Dendritic cell treated with granulocyte-macrophage colony-stimulating factor and Interleukin-4, amounts not matched to agents 40 ng/mL and 50 ng/mL, for 4 days (primary cell): ENCODE measurements around the gene APLP2.
"Not testable (repeated sequence)": the region's sequence is repeated elsewhere in the genome, so short reads cannot be mapped to it uniquely, and the experiment has no call there.

Experiments used
- H3K27ac Mint-ChIP-seq: one replicate; pipeline ENCODE4 v1.8.0; 2022; ENCODE audit warnings: mild to moderate bottlenecking, mixed read lengths
- H3K27me3 Mint-ChIP-seq: one replicate; pipeline ENCODE4 v1.8.0; 2022; ENCODE audit warnings: mild to moderate bottlenecking, mixed read lengths
- H3K36me3 Mint-ChIP-seq: one replicate; pipeline ENCODE4 v1.8.0; 2022; ENCODE audit warnings: low read depth, mixed read lengths
- H3K4me1 Mint-ChIP-seq: one replicate; pipeline ENCODE4 v1.8.0; 2022; ENCODE audit warnings: low read depth, mixed read lengths
- H3K4me3 Mint-ChIP-seq: one replicate; pipeline ENCODE4 v1.8.0; 2022; ENCODE audit warnings: mild to moderate bottlenecking, moderate library complexity, mixed read lengths
- H3K9me3 Mint-ChIP-seq: one replicate; pipeline ENCODE4 v1.8.0; 2022; ENCODE audit warnings: mixed read lengths
- intact Hi-C: fragments of 100-400 bp; cut with micrococcal nuclease; formaldehyde crosslinking; loops from one replicate; pipeline ENCODE4 v1.15.0; 2022

APLP2 gene

DNA sequence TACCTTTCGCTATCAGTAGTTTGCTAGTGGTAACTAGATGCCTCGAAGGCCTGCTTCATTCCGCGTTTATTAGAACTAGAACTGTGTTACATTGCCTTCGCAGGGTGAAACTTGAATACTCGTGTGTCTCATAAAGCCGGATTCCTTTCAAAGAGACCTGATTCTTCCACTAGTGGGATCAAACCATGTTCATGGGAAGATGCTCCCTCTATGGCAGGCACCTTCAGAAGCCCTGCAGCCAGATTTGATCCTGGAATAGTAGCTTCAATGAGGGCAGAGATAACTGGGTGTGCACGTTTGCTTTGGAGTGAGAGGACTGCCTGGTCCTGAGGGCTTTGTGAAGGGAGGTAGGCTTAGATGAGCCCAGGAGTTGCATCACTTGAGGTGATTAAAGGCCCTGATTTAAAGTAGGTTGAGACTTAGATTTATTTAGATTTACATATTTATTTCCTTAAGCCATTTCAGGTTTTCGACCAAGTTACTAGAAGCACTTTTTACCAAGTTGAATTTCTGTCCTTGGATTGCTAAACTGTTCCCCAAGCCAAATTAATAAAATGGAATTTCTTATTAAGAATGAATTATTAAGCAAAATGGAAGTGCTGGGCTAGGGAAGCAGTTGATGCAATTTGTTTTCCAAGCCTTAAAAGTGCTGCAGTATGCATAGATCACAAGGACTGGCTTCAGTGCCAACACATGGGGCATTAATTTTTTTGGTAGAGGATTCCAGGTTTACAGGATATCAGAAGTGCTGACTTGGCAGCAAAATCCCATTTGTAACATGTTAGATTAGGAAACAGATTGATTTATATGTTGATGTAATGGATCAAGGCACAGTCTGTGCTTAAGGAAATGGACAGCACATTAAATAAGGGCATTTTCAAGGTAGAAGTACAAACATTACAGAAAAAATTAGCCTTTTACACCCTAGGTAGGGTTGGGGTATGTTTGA lies 32.9 kb downstream of the APLP2 start:
- Mint-ChIP-seq H3K27me3 (no peaks in the 10 kb centered on the region), H3K4me1 (peaks cover 66% of the 10 kb centered on the region), H3K27ac (no peak overlapping the region), H3K9me3 (no peaks in the 10 kb centered on the region), H3K4me3 (no peak overlapping the region), H3K36me3 (peaks cover 4% of the 10 kb centered on the region)
- intact Hi-C loops = no loop called here

GRCh38 chr11:130103296-130103814 lies 33.7 kb downstream of the APLP2 start:
- Mint-ChIP-seq H3K27me3 (no peaks in the 10 kb centered on the region), H3K4me3 (no peak overlapping the region), H3K9me3 (no peaks in the 10 kb centered on the region), H3K4me1 (peaks cover 65% of the 10 kb centered on the region), H3K36me3 (peaks cover 7% of the 10 kb centered on the region), H3K27ac (no peak overlapping the region)
- intact Hi-C loops = no loop called here

- intact Hi-C loops = no loop called here
- H3K4me1 Mint-ChIP-seq = peaks cover 68% of the 10 kb centered on the region
- no peaks in the 10 kb centered on the region for H3K27me3 Mint-ChIP-seq
- H3K9me3 Mint-ChIP-seq = no peaks in the 10 kb centered on the region
- no peak overlapping the region for H3K4me3 Mint-ChIP-seq
- peaks cover 22% of the 10 kb centered on the region for H3K36me3 Mint-ChIP-seq
- no peak overlapping the region for H3K27ac Mint-ChIP-seq
Observed at GRCh38 chr11:130106381-130106780, 36.7 kb downstream of the APLP2 start.

DNA sequence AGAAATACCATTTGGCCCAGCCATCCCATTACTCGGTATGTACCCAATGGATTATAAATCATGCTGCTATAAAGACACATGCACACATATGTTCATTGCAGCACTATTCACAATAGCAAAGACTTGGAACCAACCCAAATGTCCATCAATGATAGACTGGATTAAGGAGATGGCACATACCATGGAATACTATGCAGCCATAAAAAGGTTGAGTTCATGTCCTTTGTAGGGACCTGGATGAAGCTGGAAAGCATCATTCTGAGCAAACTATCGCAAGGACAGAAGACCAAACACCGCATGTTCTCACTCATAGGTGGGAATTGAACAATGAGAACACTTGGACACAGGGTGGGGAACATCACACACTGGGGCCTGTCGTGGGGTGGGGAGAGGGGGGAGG lies 39.0 kb downstream of the APLP2 start:
- peaks cover 45% of the 10 kb centered on the region for H3K36me3 Mint-ChIP-seq
- intact Hi-C loops, H3K4me3 Mint-ChIP-seq: not testable (repeated sequence)

DNA sequence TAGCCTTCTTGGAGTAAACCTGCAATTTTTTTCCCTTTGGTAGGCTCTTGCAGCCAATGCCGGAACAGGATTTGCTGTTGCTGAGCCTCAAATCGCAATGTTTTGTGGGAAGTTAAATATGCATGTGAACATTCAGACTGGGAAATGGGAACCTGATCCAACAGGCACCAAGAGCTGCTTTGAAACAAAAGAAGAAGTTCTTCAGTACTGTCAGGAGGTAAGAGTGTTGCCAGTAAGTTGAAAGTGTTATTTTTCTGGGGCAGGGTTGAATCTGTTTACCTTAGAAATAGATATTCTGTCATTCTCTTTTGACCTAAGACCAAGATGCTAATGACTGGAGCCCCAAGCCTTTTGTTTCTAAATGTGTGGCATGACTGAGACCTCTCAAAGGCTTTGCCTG lies 39.7 kb downstream of the APLP2 start:
- intact Hi-C loops = no loop called here
- H3K4me1 Mint-ChIP-seq = peaks cover 43% of the 10 kb centered on the region
- no peak overlapping the region for H3K4me3 Mint-ChIP-seq
- H3K36me3 Mint-ChIP-seq = peaks cover 52% of the 10 kb centered on the region
- no peaks in the 10 kb centered on the region for H3K9me3 Mint-ChIP-seq
- peak overlapping the region; percentile 57 for H3K27ac Mint-ChIP-seq
- H3K27me3 Mint-ChIP-seq = no peaks in the 10 kb centered on the region

More for the DNA sequence above, 39.0 kb downstream of the APLP2 start:
- H3K27me3 Mint-ChIP-seq, H3K9me3 Mint-ChIP-seq, H3K27ac Mint-ChIP-seq: not testable (repeated sequence)
- H3K4me1 Mint-ChIP-seq = peaks cover 46% of the 10 kb centered on the region

DNA sequence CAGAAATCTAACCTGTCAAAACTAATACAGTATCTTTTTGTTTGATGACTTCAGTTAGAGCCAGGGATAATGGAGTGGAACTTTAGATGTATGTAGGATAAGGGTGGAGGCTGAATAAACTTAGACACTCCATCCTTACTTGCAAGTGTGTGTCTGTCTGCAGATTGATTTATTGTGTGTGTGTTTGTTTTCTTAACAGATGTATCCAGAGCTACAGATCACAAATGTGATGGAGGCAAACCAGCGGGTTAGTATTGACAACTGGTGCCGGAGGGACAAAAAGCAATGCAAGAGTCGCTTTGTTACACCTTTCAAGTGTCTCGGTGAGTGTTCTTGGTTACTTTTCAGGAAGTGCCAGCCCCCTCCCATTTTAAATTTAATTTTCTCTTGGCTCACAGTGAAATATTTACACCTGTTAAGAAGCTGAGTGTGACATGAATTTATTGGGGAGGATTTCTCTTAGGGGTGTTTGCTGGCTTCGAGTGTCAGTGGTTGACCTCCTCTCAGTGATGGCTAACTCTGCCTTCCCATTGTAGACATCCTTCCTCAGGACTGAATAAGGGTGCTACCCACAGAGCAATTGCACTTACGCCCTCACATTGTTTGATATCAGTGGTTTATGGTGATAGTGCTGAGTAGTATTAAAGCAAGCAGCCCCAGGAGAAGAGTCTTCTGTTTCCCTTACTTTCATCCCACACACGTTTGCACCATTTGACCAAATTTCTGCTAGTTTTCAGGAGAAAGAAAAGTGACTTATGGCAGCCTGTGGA lies 40.8 kb downstream of the APLP2 start:
- Mint-ChIP-seq H3K9me3 (no peaks in the 10 kb centered on the region), H3K27ac (no peak overlapping the region), H3K4me1 (peaks cover 42% of the 10 kb centered on the region), H3K4me3 (no peak overlapping the region), H3K27me3 (no peaks in the 10 kb centered on the region), H3K36me3 (peaks cover 64% of the 10 kb centered on the region)
- intact Hi-C loops = loop anchor here (5.0 kb wide), 1 partner anchor 33 kb away; no protein-coding TSS in a partner anchor

- Mint-ChIP-seq H3K4me1 (peaks cover 26% of the 10 kb centered on the region), H3K4me3 (no peak overlapping the region), H3K36me3 (peaks cover 74% of the 10 kb centered on the region), H3K27me3 (no peaks in the 10 kb centered on the region), H3K9me3 (no peaks in the 10 kb centered on the region), H3K27ac (no peak overlapping the region)
- intact Hi-C loops = loop anchor here (5.0 kb wide), 1 partner anchor 35 kb away; no protein-coding TSS in a partner anchor
Observed at GRCh38 chr11:130112071-130112830, 42.6 kb downstream of the APLP2 start.

DNA sequence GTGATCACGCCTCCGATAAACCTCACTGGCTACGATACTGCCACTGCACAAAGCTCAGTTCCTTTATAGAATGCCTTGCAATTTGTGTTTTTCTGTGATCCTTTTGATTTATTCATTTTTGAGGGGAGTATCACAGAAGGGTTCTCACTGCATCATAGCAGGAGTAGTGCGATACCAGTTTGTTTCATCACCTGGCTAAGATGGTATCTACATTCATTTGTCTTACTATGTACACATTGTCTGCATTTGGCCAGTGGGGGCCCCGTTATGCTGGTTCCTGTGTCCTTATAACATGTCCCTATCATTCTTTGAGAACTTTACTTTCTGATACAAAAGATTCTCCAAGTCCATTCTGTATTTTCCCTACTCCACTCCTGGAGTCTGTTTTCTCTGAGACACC lies 44.6 kb downstream of the APLP2 start:
- Mint-ChIP-seq H3K4me3 (no peak overlapping the region), H3K27me3 (no peaks in the 10 kb centered on the region), H3K9me3 (no peaks in the 10 kb centered on the region), H3K4me1 (peaks cover 35% of the 10 kb centered on the region), H3K36me3 (peaks cover 72% of the 10 kb centered on the region), H3K27ac (no peak overlapping the region)
- intact Hi-C loops = loop anchor here (5.0 kb wide), 1 partner anchor 37 kb away; no protein-coding TSS in a partner anchor

DNA sequence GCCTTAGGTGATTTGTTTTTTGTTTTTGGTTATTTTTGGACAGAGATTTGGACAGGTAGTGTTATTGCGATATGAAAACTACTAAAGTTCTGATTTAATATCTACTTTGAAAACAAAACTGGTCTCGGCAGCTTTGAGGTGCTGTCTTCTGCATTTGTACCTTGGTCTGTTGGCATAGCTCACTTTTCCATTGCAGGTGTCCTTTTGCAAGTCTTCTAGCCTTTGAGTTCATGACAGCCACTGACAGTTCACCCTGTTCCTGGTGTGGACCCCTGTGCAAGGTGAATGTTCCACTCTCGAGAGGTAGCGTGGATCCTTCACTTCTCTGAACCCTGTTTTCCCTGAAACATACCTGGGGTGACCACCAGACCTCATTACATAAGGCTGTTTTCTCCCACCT lies 45.0 kb downstream of the APLP2 start:
- no peak overlapping the region for H3K27ac Mint-ChIP-seq
- no peak overlapping the region for H3K4me3 Mint-ChIP-seq
- H3K27me3 Mint-ChIP-seq = no peaks in the 10 kb centered on the region
- peaks cover 35% of the 10 kb centered on the region for H3K4me1 Mint-ChIP-seq
- H3K9me3 Mint-ChIP-seq = no peaks in the 10 kb centered on the region
- H3K36me3 Mint-ChIP-seq = peaks cover 76% of the 10 kb centered on the region
- intact Hi-C loops = loop anchor here (5.0 kb wide), 1 partner anchor 37 kb away; no protein-coding TSS in a partner anchor

DNA sequence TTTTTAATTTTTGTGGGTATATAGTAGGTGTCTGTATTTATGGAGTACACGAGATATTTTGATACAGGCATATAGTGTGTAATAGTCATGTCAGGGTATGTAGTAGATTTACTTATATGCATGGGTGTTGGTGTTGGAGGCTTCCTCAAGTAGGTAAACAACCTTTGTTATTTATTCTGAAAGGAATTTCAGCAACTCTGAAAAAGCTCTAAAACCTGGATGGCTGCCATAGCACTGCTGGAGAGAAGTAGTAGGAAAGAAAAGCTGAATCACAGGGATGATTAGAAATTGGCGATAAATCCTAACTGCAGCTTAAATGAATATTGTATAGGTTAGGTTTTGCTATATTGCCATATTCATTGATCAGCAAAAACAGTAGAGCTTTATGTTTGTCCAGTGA lies 45.5 kb downstream of the APLP2 start:
- H3K27ac Mint-ChIP-seq = no peak overlapping the region
- H3K4me3 Mint-ChIP-seq = no peak overlapping the region
- intact Hi-C loops = no loop called here
- H3K4me1 Mint-ChIP-seq = peaks cover 33% of the 10 kb centered on the region
- peaks cover 74% of the 10 kb centered on the region for H3K36me3 Mint-ChIP-seq
- no peaks in the 10 kb centered on the region for H3K9me3 Mint-ChIP-seq
- no peaks in the 10 kb centered on the region for H3K27me3 Mint-ChIP-seq

GRCh38 chr11:130118165-130118564 lies 48.5 kb downstream of the APLP2 start:
- no peak overlapping the region for H3K4me3 Mint-ChIP-seq

GRCh38 chr11:130118636-130119387 lies 49.1 kb downstream of the APLP2 start:
- H3K27me3 Mint-ChIP-seq = peaks cover under 1% of the 10 kb centered on the region
- intact Hi-C loops = no loop called here
- H3K4me3 Mint-ChIP-seq = no peak overlapping the region
- no peaks in the 10 kb centered on the region for H3K9me3 Mint-ChIP-seq
- peaks cover 74% of the 10 kb centered on the region for H3K36me3 Mint-ChIP-seq
- peaks cover 58% of the 10 kb centered on the region for H3K4me1 Mint-ChIP-seq
- H3K27ac Mint-ChIP-seq = no peak overlapping the region

More at GRCh38 chr11:130118165-130118564, 48.5 kb downstream of the APLP2 start:
- no peak overlapping the region for H3K27ac Mint-ChIP-seq
- H3K4me1 Mint-ChIP-seq = peaks cover 52% of the 10 kb centered on the region
- no peaks in the 10 kb centered on the region for H3K27me3 Mint-ChIP-seq
- no peaks in the 10 kb centered on the region for H3K9me3 Mint-ChIP-seq
- intact Hi-C loops = no loop called here
- peaks cover 74% of the 10 kb centered on the region for H3K36me3 Mint-ChIP-seq

DNA sequence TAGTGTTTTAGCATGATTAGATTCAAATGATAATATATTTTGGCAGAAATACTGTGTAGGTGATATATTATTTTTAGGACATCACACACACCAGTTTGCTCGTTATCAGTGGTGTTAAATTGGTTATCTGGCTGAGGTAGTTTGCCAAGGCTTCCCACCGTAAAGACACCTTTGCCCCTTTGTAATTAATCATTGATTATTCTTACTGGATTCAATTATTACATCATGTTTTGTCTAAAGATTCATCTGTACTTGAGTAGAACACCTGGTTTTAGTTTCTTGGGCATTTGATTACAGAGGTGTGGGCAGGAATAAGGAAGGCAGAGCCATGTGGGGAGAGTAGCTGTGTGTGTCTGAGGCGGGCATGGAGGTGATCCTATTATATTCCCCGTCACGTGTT lies 50.4 kb downstream of the APLP2 start:
- Mint-ChIP-seq H3K9me3 (no peaks in the 10 kb centered on the region), H3K4me1 (peaks cover 65% of the 10 kb centered on the region), H3K4me3 (no peak overlapping the region), H3K36me3 (peaks cover 74% of the 10 kb centered on the region), H3K27ac (no peak overlapping the region), H3K27me3 (peaks cover 2% of the 10 kb centered on the region)
- intact Hi-C loops = loop anchor here (5.0 kb wide), 1 partner anchor 48 kb away; no protein-coding TSS in a partner anchor
